Ecto neural progenitor cell (in vitro differentiated cells): ENCODE results near the gene SRP54.
A peak's percentile ranks its signal among the peaks of the same experiment; 100 is the strongest.
"Not testable (repeated sequence)": the region's sequence is repeated elsewhere in the genome, so short reads cannot be mapped to it uniquely, and the experiment has no call there.

ENCODE experiments used
- DNase-seq: peaks from one replicate; pipeline ENCODE4 v3.0.0-alpha.2; 2018; ENCODE audit warnings: low spot score

Gene SRP54

GRCh38 chr14:34982421-34983147, at the start of gene SRP54:
Gene SRP54, plus strand, starts transcription at chr14:34982992. Its CDS starts 13,718 bp downstream, at chr14:34996710.
- DNase-seq = peak; percentile 99

- DNase-seq = no peak
These were observed 49.5 kb upstream of the SRP54 start for GRCh38 chr14:34933301-34933700.

GRCh38 chr14:34935488-34935887, 47.3 kb upstream of the SRP54 start:
- DNase-seq = no peak

- DNase-seq = no peak
These were observed 45.4 kb upstream of the SRP54 start for GRCh38 chr14:34937442-34937841.

- no peak for DNase-seq
These were observed 44.9 kb upstream of the SRP54 start for GRCh38 chr14:34937876-34938275.

GRCh38 chr14:34943506-34943905, 39.3 kb upstream of the SRP54 start:
- DNase-seq = no peak

GRCh38 chr14:34944744-34945143, 38.0 kb upstream of the SRP54 start:
- DNase-seq = no peak

- DNase-seq = no peak
These were observed 36.1 kb upstream of the SRP54 start for GRCh38 chr14:34946699-34947098.

- DNase-seq = no peak
These were observed 31.5 kb upstream of the SRP54 start for GRCh38 chr14:34951286-34951685.

- no peak for DNase-seq
These were observed 25.9 kb upstream of the SRP54 start for GRCh38 chr14:34956931-34957330.

GRCh38 chr14:34957771-34958286, 25.0 kb upstream of the SRP54 start:
- DNase-seq = no peak

- not testable (repeated sequence) for DNase-seq
These were observed 20.7 kb upstream of the SRP54 start for GRCh38 chr14:34962106-34962505.

- no peak for DNase-seq
These were observed 17.6 kb upstream of the SRP54 start for GRCh38 chr14:34964977-34965764.

- no peak for DNase-seq
These were observed 16.9 kb upstream of the SRP54 start for GRCh38 chr14:34965912-34966311.

- DNase-seq = no peak
These were observed 16.4 kb upstream of the SRP54 start for GRCh38 chr14:34966413-34966812.

- DNase-seq = no peak
These were observed 12.1 kb upstream of the SRP54 start for GRCh38 chr14:34970665-34971064.

GRCh38 chr14:34971381-34971780, 11.4 kb upstream of the SRP54 start:
- no peak for DNase-seq

- DNase-seq = no peak
These were observed 11.0 kb upstream of the SRP54 start for GRCh38 chr14:34971801-34972200.

- DNase-seq = no peak
These were observed 4.3 kb upstream of the SRP54 start for GRCh38 chr14:34978444-34978843.

GRCh38 chr14:34980337-34980900, 2.4 kb upstream of the SRP54 start:
- DNase-seq = no peak

GRCh38 chr14:34981743-34982420, 910 bp upstream of the SRP54 start:
- no peak for DNase-seq

- DNase-seq = no peak
These were observed 462 bp downstream of the SRP54 start for GRCh38 chr14:34983148-34983760.
